Measurements from ENCODE around the gene NHS. TPM values are rescaled to one million over a fixed set of nuclear protein-coding genes. Genes with fewer than 3 reads are reported as not detected.

NHS gene
- total and polyA plus RNA-seq, 2 of the 4 experiments (the other 2 are of a cell fraction): 0.36 to 0.90 TPM

GRCh38 chrX:17564689-17565409, 189.8 kb downstream of the NHS start:
- in situ Hi-C loops (cut with MboI; ENCODE audit: low sequenced_read_pairs): no loop called here
- Histone ChIP-seq H3K9me1 (ENCODE audit: insufficient read depth, low read length) (peaks cover 7% of the 10 kb centered on the region; the same call in 1 of the 2 replicates), H3K9me3 (ENCODE audit: control insufficient read depth, insufficient read depth, low read length) (no peaks in the 10 kb centered on the region), H4K5ac (ENCODE audit: low read depth, low read length) (no peak overlapping the region), H2BK120ac (ENCODE audit: low read depth, low read length) (no peak overlapping the region), H3K79me1 (ENCODE audit: low read depth in 1 of 2, low read length in 2 of 2) (no peaks in the 10 kb centered on the region), H3K4me1 (ENCODE audit: control insufficient read depth, insufficient read depth, low read length) (peaks cover 11% of the 10 kb centered on the region), H4K91ac (ENCODE audit: insufficient read depth, low read depth, low read length) (no peak overlapping the region; the same call in 1 of the 2 replicates), H2AFZ (replicated peaks; ENCODE audit: low read length, poor library complexity) (no peak overlapping the region), H4K20me1 (ENCODE audit: insufficient read depth, low read length) (no peaks in the 10 kb centered on the region), H3K23ac (ENCODE audit: low read depth, low read length) (no peak overlapping the region), H3K4me3 (ENCODE audit: insufficient read depth, low read depth, low read length) (no peak overlapping the region), H2BK5ac (ENCODE audit: low read depth, low read length, poor library complexity, severe bottlenecking) (no peak overlapping the region), H3K14ac (replicated peaks; ENCODE audit: low read depth, low read length) (no peak overlapping the region), H2AK9ac (replicated peaks; ENCODE audit: low read depth, low read length, poor library complexity) (no peak overlapping the region), H3K18ac (ENCODE audit: low read depth, low read length) (0 out of 2 replicates have a peak overlapping the region, but pooled peaks have one; percentile 16), H3K36me3 (ENCODE audit: control insufficient read depth, insufficient read depth, low read length) (no peaks in the 10 kb centered on the region), H3K9ac (ENCODE audit: low read depth, low read length) (no peak overlapping the region), H2BK15ac (ENCODE audit: low read depth, low read length) (no peak overlapping the region), H2AK5ac (ENCODE audit: low read depth, low read length) (no peak overlapping the region), H3K27me3 (ENCODE audit: control insufficient read depth, insufficient read depth, low read length) (0 out of 2 replicates have a peak, but pooled peaks cover 2% of the 10 kb centered on the region), H3K4ac (ENCODE audit: low read depth, low read length) (no peak overlapping the region), H2BK20ac (ENCODE audit: low read depth, low read length) (no peak overlapping the region), H3K27ac (ENCODE audit: insufficient read depth, low read length) (no peak overlapping the region), H3K56ac (ENCODE audit: extremely low read depth, insufficient read depth, low read length) (no peak overlapping the region), H3K4me2 (ENCODE audit: low read depth, low read length) (no peak overlapping the region), H4K8ac (ENCODE audit: low read depth in 2 of 2, low read length in 2 of 2) (no peak overlapping the region)
- intact Hi-C loops (cut with micrococcal nuclease): no loop called here
- ChIA-PET POLR2A (ENCODE audit: unreplicated experiment) (no interaction called here), CTCF (no interaction called here)
- ATAC-seq (ENCODE audit: low read depth): no peak
- DNase-seq: no peak
- WGBS, 2 experiments (ENCODE audit: extremely low coverage in 2 of 2, insufficient read length in 1 of 2): no CpG with 5 or more reads among the region's 7 CpGs
- BruUV-seq (replicated peaks): no TSS peak
- dilution Hi-C loops (cut with HindIII; ENCODE audit: low sequenced_read_pairs, unreplicated experiment): no loop called here
- TF ChIP-seq, protein P1, sequence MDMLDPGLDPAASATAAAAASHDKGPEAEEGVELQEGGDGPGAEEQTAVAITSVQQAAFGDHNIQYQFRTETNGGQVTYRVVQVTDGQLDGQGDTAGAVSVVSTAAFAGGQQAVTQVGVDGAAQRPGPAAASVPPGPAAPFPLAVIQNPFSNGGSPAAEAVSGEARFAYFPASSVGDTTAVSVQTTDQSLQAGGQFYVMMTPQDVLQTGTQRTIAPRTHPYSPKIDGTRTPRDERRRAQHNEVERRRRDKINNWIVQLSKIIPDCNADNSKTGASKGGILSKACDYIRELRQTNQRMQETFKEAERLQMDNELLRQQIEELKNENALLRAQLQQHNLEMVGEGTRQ (IDR thresholded peaks at IDR 0.05; ENCODE audit: low read depth, low read length): no peak
- TF ChIP-seq, protein P2, sequence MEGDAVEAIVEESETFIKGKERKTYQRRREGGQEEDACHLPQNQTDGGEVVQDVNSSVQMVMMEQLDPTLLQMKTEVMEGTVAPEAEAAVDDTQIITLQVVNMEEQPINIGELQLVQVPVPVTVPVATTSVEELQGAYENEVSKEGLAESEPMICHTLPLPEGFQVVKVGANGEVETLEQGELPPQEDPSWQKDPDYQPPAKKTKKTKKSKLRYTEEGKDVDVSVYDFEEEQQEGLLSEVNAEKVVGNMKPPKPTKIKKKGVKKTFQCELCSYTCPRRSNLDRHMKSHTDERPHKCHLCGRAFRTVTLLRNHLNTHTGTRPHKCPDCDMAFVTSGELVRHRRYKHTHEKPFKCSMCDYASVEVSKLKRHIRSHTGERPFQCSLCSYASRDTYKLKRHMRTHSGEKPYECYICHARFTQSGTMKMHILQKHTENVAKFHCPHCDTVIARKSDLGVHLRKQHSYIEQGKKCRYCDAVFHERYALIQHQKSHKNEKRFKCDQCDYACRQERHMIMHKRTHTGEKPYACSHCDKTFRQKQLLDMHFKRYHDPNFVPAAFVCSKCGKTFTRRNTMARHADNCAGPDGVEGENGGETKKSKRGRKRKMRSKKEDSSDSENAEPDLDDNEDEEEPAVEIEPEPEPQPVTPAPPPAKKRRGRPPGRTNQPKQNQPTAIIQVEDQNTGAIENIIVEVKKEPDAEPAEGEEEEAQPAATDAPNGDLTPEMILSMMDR (conservative IDR thresholded peaks at IDR 0.05; ENCODE audit: low read depth, low read length): no peak
- TF ChIP-seq RFX5 (IDR thresholded peaks at IDR 0.05; ENCODE audit: low read depth, low read length): no peak
- no peak for TF ChIP-seq CHD1 (IDR thresholded peaks at IDR 0.05; ENCODE audit: low read depth, low read length)
- no peak for TF ChIP-seq RAD21 (IDR thresholded peaks at IDR 0.05; ENCODE audit: low read length)
- peak; percentile 9; the same call in 1 of the 2 replicates for TF ChIP-seq CEBPB (IDR thresholded peaks at IDR 0.05; ENCODE audit: low read depth, low read length)
- no peak for TF ChIP-seq RCOR1 (IDR thresholded peaks at IDR 0.05; ENCODE audit: insufficient replicate concordance, low read length)
- TF ChIP-seq BHLHE40 (IDR thresholded peaks at IDR 0.05; ENCODE audit: low read depth, low read length): no peak
